Epidermal melanocyte (primary cell): ENCODE data around the gene HOOK2.
"Not testable (repeated sequence)": the region's sequence is repeated elsewhere in the genome, so short reads cannot be mapped to it uniquely, and the experiment has no call there.

Source experiments
- DNase-seq: peaks from one replicate; pipeline ENCODE4 v3.0.0; 2011; ENCODE audit warnings: low spot score; ENCODE audit not compliant: insufficient read length

HOOK2 gene

GRCh38 chr19:12756150-12756883, 19.0 kb downstream of the HOOK2 start:
- DNase-seq = no peak

GRCh38 chr19:12754465-12755196, 20.7 kb downstream of the HOOK2 start:
- no peak for DNase-seq

GRCh38 chr19:12752056-12752781, 23.1 kb downstream of the HOOK2 start:
- DNase-seq = no peak

GRCh38 chr19:12751635-12752034, 23.7 kb downstream of the HOOK2 start, which contains the start of gene BEST2:
Gene BEST2, plus strand, starts transcription at chr19:12751791. Its CDS starts 802 bp downstream, at chr19:12752593.
- no peak for DNase-seq

GRCh38 chr19:12750851-12751250, 24.5 kb downstream of the HOOK2 start:
- DNase-seq = no peak

GRCh38 chr19:12749938-12750521, 25.3 kb downstream of the HOOK2 start:
- DNase-seq = no peak

GRCh38 chr19:12748489-12748888, 26.9 kb downstream of the HOOK2 start:
- DNase-seq = no peak

- DNase-seq = no peak
Observed at GRCh38 chr19:12745166-12745897, 30.0 kb downstream of the HOOK2 start.

- no peak for DNase-seq
Observed at GRCh38 chr19:12737835-12738351, 37.5 kb downstream of the HOOK2 start.

- peak; percentile 100 for DNase-seq
Observed at GRCh38 chr19:12736995-12737834, 38.1 kb downstream of the HOOK2 start, which contains the start of gene GET3. Gene GET3, plus strand, starts transcription at chr19:12737497. Its CDS starts 9 bp downstream, at chr19:12737506.

- DNase-seq = no peak
Observed at GRCh38 chr19:12733369-12734214, 41.8 kb downstream of the HOOK2 start.

- DNase-seq = no peak
Observed at GRCh38 chr19:12731337-12731736, 44.0 kb downstream of the HOOK2 start.

GRCh38 chr19:12730064-12730463, 45.3 kb downstream of the HOOK2 start:
- no peak for DNase-seq

GRCh38 chr19:12727745-12728433, 47.5 kb downstream of the HOOK2 start:
- DNase-seq = no peak

- no peak for DNase-seq
Observed at GRCh38 chr19:12726988-12727316, 48.4 kb downstream of the HOOK2 start.

GRCh38 chr19:12725612-12726011, 49.7 kb downstream of the HOOK2 start:
- DNase-seq = not testable (repeated sequence)

GRCh38 chr19:12723641-12724426, 51.5 kb downstream of the HOOK2 start, which contains the start of gene TNPO2:
Gene TNPO2, minus strand, starts transcription at chr19:12723932. Its CDS starts 2,955 bp downstream, at chr19:12720977.
- peak; percentile 80 for DNase-seq

GRCh38 chr19:12723381-12723640, 52.0 kb downstream of the HOOK2 start:
- no peak for DNase-seq
